Smooth muscle cell of the coronary artery (primary cell): Measurements from ENCODE around the gene APIP. TPM values are rescaled to one million over a fixed set of nuclear protein-coding genes. Genes with fewer than 3 reads are reported as not detected.

Experiments
- total RNA-seq: library from RNA; depleted of rRNA; stranded (reverse); fragments of >200 nt; gene quantifications from 2 replicates; pipeline ENCODE4 v1.2.3, GENCODE V29; 2014; ENCODE audit warnings: low replicate concordance

APIP gene
- total RNA-seq: 17.1 and 18.5 TPM in 2 replicates

GRCh38 chr11:34916015-34916842 lies at the start of gene APIP, which contains the start of gene PDHX:
Gene APIP, minus strand, starts transcription at chr11:34916379. Its CDS starts 95 bp downstream, at chr11:34916284.
Gene PDHX, plus strand, starts transcription at chr11:34916618. Its CDS starts 38 bp downstream, at chr11:34916656.

Other genes starting within 250 kb of the APIP start
- gene PDHX, start 239 bp upstream of the APIP start, total RNA-seq: 23.4 and 41.5 TPM in 2 replicates
- gene CD44, start 222.8 kb upstream of the APIP start, total RNA-seq: 107 and 449 TPM in 2 replicates